GM12891 (cell line): ENCODE measurements around the gene PTX3.

ENCODE experiments used
- DNase-seq: peaks from one replicate; pipeline ENCODE4 v3.0.0; 2011; ENCODE audit warnings: low spot score; ENCODE audit not compliant: insufficient read length
- FAIRE-seq: peaks from 2 replicates; lab custom pipeline; 2011; peaks lifted over from hg19 to GRCh38; lab: Jason Lieb, UNC
- PAX5 ChIP-seq: IDR thresholded peaks from 2 replicates; pipeline ENCODE4 v1.6.1; 2011; ENCODE audit warnings: low read length, moderate library complexity, mild to moderate bottlenecking; ENCODE audit not compliant: insufficient read depth, severe bottlenecking
- POLR2A ChIP-seq: IDR thresholded peaks from 2 replicates; pipeline ENCODE4 v1.6.1; 2011; ENCODE audit warnings: low read depth, low read length, control low read depth
- POLR2AphosphoS5 ChIP-seq: IDR thresholded peaks from 2 replicates; pipeline ENCODE4 v1.6.1; 2011; ENCODE audit warnings: low read depth, low read length, control low read depth
- POU2F2 ChIP-seq: IDR thresholded peaks from 2 replicates; pipeline ENCODE4 v1.6.1; 2011; ENCODE audit warnings: low read depth, mild to moderate bottlenecking, control low read depth, low read length, moderate library complexity
- SPI1 ChIP-seq: IDR thresholded peaks from 2 replicates; pipeline ENCODE4 v1.6.1; 2011; ENCODE audit warnings: low read depth, low read length, control low read depth
- TAF1 ChIP-seq: IDR thresholded peaks from 2 replicates; pipeline ENCODE4 v1.6.1; 2011; ENCODE audit warnings: low read depth, low read length, control low read depth

Gene PTX3

DNA sequence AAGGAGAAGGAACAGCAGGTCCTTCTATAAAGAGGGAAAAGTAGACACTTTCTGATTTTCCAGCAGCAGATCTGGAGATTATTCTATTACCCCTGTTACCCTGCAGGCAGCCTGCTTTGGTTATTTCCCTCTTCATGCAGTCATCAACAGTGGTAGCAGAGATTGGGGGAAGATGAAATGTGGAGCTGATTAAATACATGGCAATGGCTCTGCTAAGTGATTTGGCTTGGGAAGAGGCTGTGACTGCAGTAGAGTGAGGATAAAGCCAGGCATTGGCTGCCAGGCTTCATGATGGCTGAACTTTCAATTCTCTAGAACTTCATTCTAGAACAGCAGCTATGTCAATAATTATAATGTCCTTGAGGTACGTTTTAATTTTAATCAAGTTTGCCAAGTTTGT, 29.1 kb downstream of the PTX3 start:
- DNase-seq (no peak), FAIRE-seq (no peak)
- no peak for TF ChIP-seq TAF1
- TF ChIP-seq PAX5 = no peak
- TF ChIP-seq POU2F2 = no peak
- no peak for TF ChIP-seq POLR2A
- no peak for TF ChIP-seq SPI1
- no peak for TF ChIP-seq POLR2AphosphoS5

DNA sequence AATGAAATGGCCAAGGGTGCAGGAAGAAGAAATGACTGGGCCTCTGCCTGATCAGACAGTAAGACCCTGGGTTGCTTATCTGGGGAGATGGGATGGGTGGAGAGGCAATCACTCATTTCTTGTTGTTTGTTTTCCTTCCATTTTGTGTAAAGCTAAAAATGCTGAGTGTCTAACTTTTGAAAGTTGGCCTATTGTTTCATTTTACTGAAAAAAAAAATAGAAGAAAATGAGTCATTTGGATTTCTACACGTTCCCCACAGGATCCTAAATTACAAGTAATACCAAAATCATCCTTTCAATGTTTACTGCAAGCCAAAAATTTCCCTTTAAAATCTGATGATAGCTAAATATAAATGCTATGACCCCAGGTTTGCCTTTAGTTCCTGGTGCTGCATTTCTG, 30.6 kb downstream of the PTX3 start:
- TF ChIP-seq POLR2AphosphoS5 = no peak
- TF ChIP-seq TAF1 = no peak
- TF ChIP-seq SPI1 = no peak
- TF ChIP-seq PAX5 = no peak
- no peak for TF ChIP-seq POU2F2
- no peak for TF ChIP-seq POLR2A
- FAIRE-seq (no peak), DNase-seq (no peak)

DNA sequence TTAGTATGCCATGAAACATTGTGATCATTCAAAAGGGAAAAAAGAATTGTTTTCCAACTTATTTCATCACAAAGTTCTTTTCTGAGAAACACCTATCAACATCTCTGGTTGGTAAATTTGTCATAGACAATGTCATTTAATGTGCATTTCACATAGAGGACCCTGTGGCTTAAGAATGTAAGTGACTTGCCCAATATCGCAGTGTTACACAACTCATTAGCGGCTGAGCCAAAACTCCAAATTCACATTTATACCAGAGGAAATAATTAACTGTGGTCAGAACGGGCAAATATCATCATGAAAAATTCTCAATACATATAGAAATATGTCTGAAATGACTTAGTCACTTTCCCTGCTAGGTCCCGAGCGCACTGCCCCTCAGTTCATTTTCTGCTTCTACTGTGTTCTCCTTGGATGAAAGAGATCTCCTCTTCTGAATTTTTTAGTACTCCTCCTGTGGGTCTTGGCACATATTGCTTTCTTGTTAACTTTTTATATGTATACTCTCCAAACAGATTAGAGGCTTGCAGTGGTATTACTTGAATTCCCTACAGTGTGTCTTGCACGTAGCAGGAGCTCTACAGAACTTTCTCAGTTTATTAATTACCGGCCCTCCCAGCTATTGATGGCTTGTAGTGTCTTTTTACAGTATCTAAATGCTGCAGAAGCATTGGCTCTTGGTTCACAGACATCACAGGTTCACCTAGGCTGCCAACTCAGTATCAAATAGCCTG, 33.1 kb downstream of the PTX3 start:
- DNase-seq (no peak), FAIRE-seq (no peak)
- TF ChIP-seq POLR2AphosphoS5 (no peak), POU2F2 (no peak), SPI1 (no peak), TAF1 (no peak), POLR2A (no peak), PAX5 (no peak)

DNA sequence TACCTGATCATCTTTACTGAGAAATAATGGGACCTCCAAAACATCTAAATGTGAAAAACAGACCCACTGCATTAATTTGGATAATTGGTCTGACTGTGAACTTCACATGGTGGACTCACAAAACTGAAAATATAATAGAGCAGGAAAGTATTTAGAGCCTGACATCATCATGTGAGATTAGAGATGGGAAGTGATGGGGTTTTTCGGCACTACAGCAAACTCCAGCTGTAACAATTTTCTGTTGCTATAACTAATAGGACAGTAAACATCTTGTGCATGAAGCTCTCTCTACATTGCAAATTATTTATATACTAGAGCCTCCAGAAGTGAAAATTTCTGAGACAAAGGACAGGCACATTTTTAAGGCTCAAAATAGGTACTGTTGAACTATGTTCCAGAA, 34.4 kb downstream of the PTX3 start:
- DNase-seq (no peak), FAIRE-seq (no peak)
- TF ChIP-seq PAX5 (no peak), POU2F2 (no peak), TAF1 (no peak), POLR2A (no peak), POLR2AphosphoS5 (no peak), SPI1 (no peak)

DNA sequence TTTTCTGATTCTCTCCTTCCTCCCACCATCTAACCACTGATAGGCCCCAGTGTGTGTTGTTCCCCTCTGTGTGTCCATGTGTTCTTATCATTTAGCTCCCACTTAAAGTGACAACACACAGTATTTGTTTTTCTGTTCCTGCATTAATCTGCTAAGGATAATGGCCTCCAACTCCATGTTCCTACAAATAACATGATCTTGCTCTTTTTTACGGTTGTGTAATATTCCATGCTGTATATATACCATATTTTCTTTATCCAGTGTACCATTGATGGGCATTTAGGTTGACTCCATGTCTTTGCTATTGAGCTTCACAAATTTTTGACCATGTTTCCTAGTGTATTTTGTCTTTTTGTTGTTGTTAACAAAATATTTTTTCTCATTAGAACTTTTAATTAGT, 36.0 kb downstream of the PTX3 start:
- FAIRE-seq (no peak), DNase-seq (no peak)
- no peak for TF ChIP-seq TAF1
- TF ChIP-seq SPI1 = no peak
- TF ChIP-seq PAX5 = no peak
- TF ChIP-seq POLR2AphosphoS5 = no peak
- no peak for TF ChIP-seq POU2F2
- no peak for TF ChIP-seq POLR2A

DNA sequence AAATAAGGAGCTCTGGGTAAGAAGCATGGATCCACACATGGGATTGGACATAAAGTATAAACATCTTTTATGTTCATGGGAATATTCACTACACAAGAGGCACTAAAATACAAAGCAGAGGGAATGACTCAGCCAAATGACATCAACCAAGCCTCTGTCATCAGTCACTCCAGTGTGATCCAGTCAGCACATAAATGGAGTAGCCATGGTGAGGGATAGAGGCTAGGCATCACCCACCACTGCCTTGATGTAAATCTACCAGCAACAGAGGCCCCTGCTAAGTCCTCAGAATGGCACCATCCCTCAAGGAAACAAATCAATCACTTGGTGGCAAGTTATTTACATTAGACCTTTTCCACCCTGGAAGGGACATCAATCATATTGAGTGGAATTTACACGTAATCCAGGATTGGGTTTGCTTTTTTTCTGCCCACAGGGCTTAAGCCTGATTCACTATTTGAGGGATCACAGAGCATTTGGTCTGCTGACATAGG, 39.3 kb downstream of the PTX3 start:
- DNase-seq = no peak
- TF ChIP-seq SPI1 = no peak
- no peak for TF ChIP-seq POLR2A
- TF ChIP-seq POLR2AphosphoS5 = no peak
- no peak for TF ChIP-seq POU2F2
- no peak for TF ChIP-seq TAF1
- TF ChIP-seq PAX5 = no peak
- no peak for FAIRE-seq

DNA sequence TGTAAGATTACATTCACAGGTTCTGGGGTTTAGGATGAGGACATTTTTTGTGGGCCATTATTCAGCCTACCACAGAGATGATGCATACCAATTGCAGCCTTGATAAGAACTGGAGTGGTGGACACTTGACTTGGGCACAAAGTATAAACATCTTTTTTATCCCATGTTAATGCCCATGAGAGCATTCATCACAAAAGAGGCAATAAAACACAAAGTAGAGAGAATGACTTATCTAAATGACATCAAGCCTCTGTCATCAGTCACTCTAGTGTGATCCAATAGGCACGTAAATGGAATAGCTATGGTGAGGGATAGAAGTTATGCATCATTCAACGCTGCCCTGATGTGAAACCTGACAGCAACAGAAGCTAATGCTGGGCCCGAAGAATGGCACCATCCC, 40.8 kb downstream of the PTX3 start:
- no peak for DNase-seq
- TF ChIP-seq POLR2A (no peak), SPI1 (no peak), PAX5 (no peak), POLR2AphosphoS5 (no peak), POU2F2 (no peak), TAF1 (no peak)
- FAIRE-seq = no peak

DNA sequence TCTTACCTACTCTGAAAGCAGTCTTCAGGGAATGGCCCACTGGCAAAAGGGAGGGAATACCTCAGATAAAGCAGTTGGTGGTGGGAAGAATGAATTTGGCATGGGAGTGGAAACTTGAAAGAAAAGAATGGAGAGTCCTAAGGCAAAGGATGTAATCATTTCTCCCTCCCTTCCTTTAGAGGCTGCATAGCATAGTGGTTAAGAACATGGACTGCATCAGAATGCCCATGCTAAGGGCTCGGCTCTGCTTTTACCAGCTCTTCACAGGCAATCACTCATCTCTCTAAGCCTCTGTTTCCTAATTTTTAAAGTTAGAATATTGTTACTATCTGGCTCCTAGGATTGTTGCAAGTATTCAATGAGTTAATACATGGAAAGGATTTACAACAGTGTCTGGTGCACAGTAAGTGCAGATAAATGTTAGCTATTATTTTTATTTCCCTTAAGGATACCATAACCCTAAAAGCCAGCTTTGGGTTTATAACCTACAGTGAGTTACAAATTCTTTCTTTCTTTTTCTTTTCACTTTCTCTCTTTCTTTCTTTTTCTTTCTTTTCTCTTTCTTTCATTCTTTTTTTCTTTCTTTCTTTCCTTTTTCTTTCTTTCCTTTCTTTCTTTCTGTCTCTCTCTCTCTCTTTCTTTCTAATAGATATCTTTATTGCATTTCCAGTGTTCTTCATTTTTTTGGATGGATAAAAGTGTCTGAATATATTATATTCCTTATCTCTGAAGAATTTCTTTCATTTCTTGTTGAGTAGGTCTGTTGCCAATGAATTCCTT, 43.0 kb downstream of the PTX3 start:
- DNase-seq = no peak
- TF ChIP-seq SPI1 (no peak), POU2F2 (no peak), TAF1 (no peak), PAX5 (no peak), POLR2AphosphoS5 (no peak), POLR2A (no peak)
- no peak for FAIRE-seq

DNA sequence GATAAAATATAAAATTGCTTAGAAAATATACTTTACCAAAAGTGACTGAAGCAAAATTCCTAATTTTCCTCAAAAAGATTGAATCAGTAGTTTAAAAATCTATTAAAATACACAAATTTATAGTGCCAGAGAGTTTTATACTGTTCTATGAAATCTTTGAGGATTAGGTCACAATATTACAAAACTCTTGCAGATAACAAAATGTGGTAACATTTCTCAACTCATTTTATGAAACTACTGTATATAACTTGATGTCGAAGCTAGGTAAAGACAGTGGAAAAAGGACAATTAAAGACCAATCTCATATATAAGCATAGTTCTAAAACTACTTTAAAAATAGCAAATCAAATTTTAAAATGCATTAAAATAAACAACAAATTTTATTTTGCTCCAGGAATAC, 50.7 kb downstream of the PTX3 start:
- no peak for TF ChIP-seq TAF1
- no peak for TF ChIP-seq POLR2AphosphoS5
- TF ChIP-seq PAX5 = no peak
- no peak for TF ChIP-seq SPI1
- no peak for TF ChIP-seq POLR2A
- no peak for TF ChIP-seq POU2F2
- FAIRE-seq (no peak), DNase-seq (no peak)
